Astrocyte of the hippocampus (primary cell): Measurements from ENCODE around the gene SLC25A26.
A peak's percentile ranks its signal among the peaks of the same experiment; 100 is the strongest.
"Not testable (repeated sequence)": the region's sequence is repeated elsewhere in the genome, so short reads cannot be mapped to it uniquely, and the experiment has no call there.

ENCODE experiments used
- DNase-seq: peaks from one replicate; pipeline ENCODE4 v3.0.0; 2011; ENCODE audit warnings: low read depth, low spot score

The SLC25A26 gene

GRCh38 chr3:66220602-66221377, at the start of gene SLC25A26:
TSS of gene SLC25A26 (plus strand) at chr3:66221001. CDS start at chr3:66221095, 94 bp downstream.
- peak; percentile 99 for DNase-seq

DNA sequence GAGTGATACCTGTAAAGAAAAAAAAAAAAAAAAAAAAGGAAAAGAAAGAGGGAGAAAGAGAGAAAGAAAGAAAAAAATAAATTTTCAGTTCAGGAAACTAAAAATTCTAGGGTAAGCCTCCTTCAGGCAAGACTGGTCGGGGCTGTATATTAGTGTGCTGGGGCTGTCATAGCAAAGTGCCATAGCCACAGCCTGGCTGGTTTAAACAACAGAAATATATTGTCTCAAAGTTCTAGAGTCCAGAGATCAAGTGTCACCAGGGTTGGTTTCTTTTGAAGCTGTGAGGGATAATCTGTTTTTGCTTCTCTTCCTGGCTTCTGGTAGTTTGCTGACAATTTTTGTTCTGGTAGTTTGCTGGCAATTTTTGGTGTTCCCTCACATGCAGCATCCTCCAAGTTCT, 48.4 kb upstream of the SLC25A26 start:
- DNase-seq, result no peak

GRCh38 chr3:66177026-66177425, 43.8 kb upstream of the SLC25A26 start:
- no peak for DNase-seq

DNA sequence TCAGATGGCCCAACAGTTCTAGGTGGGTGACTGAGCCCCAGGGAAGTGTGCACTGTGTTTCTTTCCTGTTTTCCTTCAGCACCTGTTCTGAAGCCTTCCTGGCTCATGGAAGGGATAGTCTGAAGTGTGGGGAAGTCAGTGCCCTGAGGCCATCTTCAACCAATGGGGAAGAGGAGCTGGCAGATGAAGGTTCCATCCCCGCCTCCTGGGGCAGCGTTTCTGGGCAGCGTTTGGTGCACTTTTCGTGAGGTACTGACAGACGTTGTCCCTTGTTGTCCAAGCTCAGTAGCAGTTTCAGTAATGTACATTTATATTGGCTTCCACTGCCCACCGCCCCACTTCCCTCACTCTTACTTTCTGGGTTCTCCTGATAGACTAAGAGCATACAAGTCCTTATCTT, 42.6 kb upstream of the SLC25A26 start:
- no peak for DNase-seq

DNA sequence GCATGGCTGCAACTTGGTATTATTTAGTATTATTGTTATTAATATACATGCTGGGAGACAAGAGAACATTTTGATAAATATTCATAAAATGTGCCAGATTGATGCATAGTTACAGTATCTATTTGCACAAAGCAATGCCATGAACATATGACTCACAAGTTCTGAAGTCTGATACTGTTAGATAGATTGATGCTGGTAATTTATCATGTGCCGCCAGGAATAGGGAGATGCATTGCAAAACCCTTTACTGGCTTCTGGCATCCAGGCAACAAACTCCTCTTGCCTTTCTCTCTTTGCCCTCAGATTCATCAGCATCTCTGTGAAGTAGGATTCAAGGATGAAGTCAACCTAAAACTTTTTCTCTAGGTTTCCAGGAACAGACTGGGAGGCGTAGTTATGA, 41.0 kb upstream of the SLC25A26 start:
- no peak for DNase-seq

GRCh38 chr3:66181764-66182163, 39.0 kb upstream of the SLC25A26 start:
- DNase-seq, result no peak

- no peak for DNase-seq
Observed at GRCh38 chr3:66182246-66182645, 38.6 kb upstream of the SLC25A26 start.

DNA sequence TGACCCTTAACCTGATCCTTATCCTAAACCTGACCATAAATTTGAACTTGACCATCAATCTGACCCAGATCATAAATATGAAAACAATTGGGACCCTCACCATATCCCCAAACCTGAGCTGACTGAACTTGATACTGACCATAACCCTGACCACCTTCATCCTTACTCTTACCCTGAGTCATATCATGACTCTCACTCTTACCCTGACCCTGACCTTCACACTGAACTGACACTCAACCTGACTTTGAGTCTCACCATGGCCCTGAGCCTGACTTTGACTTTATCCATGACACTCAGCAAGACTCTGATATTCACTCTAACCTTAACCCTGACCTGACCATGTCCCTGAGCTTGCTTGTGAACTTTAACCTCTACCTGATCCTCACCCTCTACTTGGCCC, 34.3 kb upstream of the SLC25A26 start:
- no peak for DNase-seq

DNA sequence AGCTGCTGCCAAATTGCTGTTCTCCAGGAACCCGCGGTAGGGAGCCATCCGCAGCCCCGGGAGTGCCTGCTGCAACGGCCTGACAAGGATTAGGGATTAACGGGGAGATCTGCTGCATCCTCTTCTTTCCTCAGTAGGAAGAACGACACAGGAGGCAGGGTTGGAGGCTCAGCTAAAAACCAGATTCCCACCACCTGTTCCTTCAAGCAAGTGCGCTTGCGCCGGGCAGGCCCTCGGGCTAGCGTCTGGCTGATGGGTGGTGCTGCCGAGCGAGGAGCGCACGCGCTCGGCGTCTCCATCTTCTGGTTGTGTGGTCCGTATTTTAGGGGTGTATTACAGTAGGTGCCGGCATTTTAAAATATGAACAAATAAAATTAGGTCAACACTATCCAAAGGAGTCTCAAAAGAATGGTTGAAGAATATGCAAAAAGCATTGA, 25.4 kb upstream of the SLC25A26 start:
- peak; percentile 67 for DNase-seq

- DNase-seq, result no peak
Observed at GRCh38 chr3:66196633-66197032, 24.2 kb upstream of the SLC25A26 start.

DNA sequence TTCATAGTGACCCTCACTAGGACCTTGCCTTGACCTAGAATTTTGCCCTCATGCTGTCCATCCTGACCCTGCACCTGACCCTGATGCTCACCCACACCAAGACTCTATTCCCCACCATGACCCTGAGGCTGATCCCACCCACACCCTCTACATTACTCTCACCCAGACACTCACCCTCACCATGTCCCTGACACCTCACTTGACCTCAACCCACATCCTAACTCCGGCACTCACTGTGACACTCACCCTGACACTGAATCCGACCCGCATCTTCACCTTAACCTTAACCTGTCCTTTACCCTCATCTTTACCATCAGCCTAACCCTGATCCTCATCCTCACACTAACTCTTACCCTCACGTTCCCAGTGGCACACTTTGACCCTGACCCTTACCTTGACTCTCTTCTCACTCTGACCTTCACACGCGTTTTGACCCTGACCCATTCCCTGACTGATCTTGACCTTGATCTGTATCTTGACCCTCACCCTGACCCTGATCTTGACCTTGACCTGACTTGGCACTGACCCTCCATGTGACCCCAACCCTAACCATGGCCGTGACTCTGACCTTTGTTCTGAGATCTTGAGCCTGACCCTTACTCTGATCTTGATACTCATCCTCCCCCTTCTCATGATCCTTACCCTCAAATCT, 22.2 kb upstream of the SLC25A26 start:
- no peak for DNase-seq

DNA sequence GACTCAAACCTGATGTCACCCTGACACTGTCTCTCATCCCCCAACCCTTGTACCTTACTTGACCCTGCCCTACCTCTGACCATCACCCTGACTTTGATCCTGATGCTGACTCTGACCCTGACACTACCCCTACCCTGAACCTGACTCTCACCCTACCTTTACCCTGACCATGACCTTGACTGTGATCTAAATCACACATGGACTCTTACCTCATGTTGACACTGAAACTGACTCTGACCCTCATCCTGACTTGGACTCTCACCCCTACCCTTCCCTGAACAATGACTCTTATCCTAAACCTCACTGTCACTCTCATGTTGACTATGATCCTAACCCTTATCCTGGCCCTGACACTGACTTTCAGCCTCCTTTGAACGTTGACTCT, 21.7 kb upstream of the SLC25A26 start:
- DNase-seq, result no peak

- DNase-seq, result no peak
Observed at GRCh38 chr3:66200147-66200546, 20.7 kb upstream of the SLC25A26 start.

GRCh38 chr3:66200786-66201185, 20.0 kb upstream of the SLC25A26 start:
- DNase-seq, result no peak

- DNase-seq, result no peak
Observed at GRCh38 chr3:66203275-66203674, 17.5 kb upstream of the SLC25A26 start.

DNA sequence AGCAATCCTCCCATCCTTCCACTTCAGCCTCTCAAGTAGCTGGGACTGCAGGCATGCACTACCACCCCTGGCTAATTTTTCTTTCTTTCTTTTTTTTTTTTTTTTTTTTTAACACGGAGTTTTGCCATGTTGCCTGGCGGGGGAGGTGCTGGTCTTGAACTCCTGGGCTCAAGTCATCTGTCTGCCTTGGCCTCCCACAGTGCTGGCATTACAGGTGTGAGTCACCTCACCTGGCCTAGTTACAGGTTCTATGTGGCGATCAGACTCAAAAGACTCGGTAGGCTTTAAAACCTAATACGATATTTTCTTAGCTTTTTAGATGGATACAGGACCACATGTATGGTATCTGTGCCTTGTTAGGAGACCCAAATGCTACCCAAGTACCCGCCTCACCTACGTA, 14.0 kb upstream of the SLC25A26 start:
- DNase-seq, result no peak

DNA sequence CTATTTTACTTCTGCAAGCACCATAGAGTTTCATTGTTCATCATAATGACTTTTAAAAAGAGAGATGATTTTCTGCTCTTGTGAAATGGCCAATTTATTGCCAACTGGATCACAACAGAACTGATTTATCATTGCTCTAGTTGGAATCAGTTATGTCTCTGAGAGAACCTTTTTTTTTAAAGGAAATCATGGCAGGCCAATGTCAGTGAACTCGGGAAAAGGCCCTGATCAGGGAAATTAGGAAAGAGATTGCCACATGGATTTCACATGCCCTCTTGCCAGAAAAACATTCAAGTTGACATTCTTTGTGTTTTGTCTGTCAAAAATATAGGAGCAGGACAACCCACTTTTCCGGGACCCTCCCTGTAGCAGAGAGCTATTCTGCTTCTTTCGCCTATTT, 12.6 kb upstream of the SLC25A26 start:
- no peak for DNase-seq

DNA sequence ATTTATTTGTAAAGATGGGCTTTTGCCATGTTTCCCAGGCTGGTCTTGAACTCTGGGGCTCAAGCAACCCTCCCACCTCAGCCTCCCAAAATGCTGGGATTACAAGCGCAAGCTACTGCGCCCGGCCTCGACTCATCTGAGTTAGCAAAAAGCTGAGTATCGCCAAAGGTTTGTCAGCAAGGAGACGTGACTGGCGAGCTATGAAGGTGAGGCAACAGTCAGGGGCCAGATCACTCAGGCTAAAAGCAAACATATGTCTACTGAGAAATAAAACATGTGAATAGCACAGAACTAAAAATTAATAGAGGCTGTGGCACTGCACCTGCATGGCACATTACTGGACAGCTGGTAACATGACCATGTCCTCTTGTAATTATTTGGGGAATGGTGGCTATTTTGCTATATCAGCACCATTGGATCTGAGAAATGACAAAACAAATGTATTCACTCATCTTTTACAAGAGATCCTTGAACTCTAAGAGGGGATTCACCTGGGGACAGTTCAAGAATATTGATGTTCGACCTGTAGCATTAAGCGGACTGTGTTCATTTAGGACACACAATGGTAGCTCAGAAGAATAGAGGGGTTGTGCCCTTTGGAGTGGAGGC, 10.0 kb upstream of the SLC25A26 start:
- DNase-seq, result no peak

GRCh38 chr3:66211779-66212178, 9.0 kb upstream of the SLC25A26 start:
- DNase-seq, result no peak

GRCh38 chr3:66215106-66215505, 5.7 kb upstream of the SLC25A26 start:
- peak; percentile 39 for DNase-seq

- DNase-seq, result no peak
Observed at GRCh38 chr3:66220066-66220465, 735 bp upstream of the SLC25A26 start.

DNA sequence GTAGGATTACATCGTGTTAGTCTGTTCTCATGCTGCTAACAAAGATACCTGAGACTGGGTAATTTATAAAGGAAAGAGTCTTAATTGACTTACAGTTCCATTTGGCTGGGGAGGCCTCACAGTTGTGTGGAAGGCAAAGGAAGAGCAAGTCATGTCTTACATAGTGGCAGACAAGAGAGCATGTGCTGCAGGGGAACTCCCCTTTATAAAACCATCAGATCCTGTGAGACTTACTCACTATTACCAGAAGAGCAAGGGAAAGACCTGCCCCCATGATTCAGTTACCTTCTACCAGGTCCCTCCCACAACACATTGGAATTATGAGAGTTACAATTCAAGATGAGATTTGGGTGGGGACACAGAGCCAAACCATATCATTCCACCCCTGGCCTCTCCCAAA, 3.4 kb downstream of the SLC25A26 start:
- DNase-seq, result no peak

GRCh38 chr3:66226093-66226492, 5.3 kb downstream of the SLC25A26 start:
- not testable (repeated sequence) for DNase-seq
